Astrocyte of the cerebellum (primary cell): Measurements from ENCODE around the gene GALNT14.
"Not testable (repeated sequence)": the region's sequence is repeated elsewhere in the genome, so short reads cannot be mapped to it uniquely, and the experiment has no call there.

ENCODE experiments used
- DNase-seq: peaks from one replicate; pipeline ENCODE4 v3.0.0-alpha.2; 2011; ENCODE audit warnings: low read depth
- H3K4me3 ChIP-seq: 2 replicates; pipeline ENCODE4 v1.5.1; 2011; ENCODE audit warnings: mild to moderate bottlenecking, low read depth, low read length, moderate library complexity
- CTCF ChIP-seq: IDR thresholded peaks from 2 replicates; pipeline ENCODE4 v1.5.1; 2012; ENCODE audit warnings: low read length, low read depth, moderate library complexity, mild to moderate bottlenecking; ENCODE audit errors: missing control alignments
- in situ Hi-C: cut with HindIII; loops from 2 replicates; pipeline ENCODE4 v1.10.0; 2017; ENCODE audit warnings: low sequenced_read_pairs

GALNT14 gene

DNA sequence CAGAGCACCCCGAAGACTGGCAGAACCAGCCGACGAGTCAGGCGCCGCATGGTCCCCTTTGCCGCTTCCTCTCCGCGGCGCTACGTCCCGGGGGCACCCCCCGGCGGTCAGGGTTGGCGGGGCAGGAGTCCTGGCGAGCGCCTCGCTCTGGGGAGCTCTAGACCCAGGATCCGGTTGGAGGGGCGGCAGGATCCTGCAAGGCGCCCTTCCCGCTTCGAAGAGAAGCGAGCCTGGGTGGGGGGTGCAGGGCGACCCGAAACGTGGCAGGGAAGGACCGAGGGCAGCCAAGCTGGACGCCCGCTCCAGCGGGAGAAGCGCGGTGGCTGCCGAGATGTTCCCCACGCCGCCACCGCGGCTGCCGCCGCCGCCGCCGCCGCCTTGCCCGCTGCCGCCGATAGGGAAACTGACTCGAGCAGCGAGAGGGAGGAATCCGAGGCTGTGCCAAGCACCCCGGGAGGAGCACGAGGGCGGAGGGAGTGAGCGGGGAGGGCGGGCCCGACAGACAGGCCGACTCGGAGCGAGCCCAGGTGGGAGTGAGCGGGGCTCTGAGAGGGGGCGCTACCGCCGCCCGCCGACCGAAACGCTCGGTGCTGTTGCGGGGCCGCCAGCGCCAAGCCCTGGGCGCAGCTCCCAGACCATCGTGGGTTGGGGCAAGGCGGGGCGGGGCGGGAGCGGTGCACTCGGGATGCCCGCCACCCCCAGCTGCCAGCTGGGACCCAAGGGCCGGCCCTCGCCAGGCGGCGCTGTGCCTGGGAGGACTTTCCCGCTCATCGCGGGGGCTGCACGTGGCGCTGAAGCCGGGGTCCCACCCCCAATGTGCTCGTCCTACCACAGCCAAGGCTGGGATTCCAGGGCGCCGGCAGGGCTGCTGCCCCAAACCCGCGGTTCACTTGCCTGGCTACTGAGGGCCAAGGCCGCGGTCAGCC lies at the start of gene GALNT14:
TSS of gene GALNT14 (minus strand) at position 404 of the 926 bp plus-strand sequence. CDS start at position 50, 354 bp downstream.
- in situ Hi-C loops: no loop called here
- peak; percentile 30 for TF ChIP-seq CTCF
- peak within 1 kb of the TSS; percentile 44 for H3K4me3 ChIP-seq
- DNase-seq: no peak

DNA sequence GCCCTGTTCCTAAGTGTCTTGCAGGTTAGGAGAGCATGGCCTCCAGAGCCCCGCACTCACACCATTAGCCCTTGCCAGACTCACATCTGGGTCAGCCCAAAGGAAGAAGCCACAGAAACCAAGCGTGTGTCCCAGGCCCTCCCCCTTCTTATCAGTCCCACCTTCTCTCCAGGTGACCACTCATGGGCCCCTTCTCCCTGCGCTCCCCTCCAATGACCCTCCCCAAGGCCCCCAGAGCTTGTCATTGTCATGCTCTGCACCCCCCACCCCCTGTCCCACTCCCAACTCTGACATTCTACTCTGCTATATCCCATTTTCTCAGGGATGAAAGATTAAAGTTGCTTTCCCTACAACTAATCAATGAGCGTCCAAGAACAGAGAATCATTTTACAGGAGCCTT lies 48.9 kb upstream of the GALNT14 start:
- in situ Hi-C loops: no loop called here
- TF ChIP-seq CTCF: no peak
- H3K4me3 ChIP-seq: no peak overlapping the region
- no peak for DNase-seq

GRCh38 chr2:31183973-31184372 lies 45.7 kb upstream of the GALNT14 start:
- H3K4me3 ChIP-seq, DNase-seq, in situ Hi-C loops: not testable (repeated sequence)

DNA sequence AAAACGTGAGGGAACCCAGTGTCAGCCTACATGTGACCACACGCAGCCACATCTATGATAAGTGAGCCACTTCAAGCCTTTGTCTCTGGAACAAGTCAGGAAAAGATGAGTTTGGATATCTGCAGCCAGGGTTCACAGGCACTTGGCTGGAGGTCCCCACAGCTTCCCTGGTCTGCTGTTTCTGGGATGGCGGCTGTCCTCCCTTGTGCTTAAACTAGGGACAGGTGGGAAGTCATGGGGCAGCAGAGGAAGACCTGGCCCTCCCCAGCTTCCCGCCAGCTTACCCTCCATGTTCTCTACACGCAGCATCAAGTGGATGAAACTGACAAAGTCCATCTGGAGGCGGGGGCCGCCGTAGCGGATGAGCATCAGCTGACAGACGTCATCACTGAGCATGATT lies 38.5 kb upstream of the GALNT14 start:
- DNase-seq: no peak
- H3K4me3 ChIP-seq: no peak overlapping the region
- in situ Hi-C loops: no loop called here
- no peak for TF ChIP-seq CTCF

DNA sequence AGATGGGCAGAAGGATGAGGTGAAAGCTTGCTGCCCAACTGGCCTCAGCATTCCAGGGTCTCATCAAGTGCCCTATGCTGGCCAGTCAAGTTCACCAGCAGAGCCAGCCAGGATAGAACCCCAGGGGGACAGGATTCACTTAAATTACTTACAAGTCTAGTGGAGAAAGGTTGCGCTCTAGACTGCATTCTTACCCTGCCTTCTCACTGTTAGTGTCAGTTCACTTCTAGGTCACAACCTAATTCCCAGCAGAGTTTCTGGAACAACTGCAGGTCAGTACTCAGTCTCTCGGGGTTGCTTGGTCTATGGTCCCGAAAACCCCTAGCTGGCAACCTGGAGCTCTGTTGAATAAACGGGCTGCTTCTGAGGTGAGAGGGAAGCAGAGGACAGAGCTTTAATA lies 32.9 kb upstream of the GALNT14 start:
- TF ChIP-seq CTCF: no peak
- DNase-seq: no peak
- no peak overlapping the region for H3K4me3 ChIP-seq
- in situ Hi-C loops: no loop called here

DNA sequence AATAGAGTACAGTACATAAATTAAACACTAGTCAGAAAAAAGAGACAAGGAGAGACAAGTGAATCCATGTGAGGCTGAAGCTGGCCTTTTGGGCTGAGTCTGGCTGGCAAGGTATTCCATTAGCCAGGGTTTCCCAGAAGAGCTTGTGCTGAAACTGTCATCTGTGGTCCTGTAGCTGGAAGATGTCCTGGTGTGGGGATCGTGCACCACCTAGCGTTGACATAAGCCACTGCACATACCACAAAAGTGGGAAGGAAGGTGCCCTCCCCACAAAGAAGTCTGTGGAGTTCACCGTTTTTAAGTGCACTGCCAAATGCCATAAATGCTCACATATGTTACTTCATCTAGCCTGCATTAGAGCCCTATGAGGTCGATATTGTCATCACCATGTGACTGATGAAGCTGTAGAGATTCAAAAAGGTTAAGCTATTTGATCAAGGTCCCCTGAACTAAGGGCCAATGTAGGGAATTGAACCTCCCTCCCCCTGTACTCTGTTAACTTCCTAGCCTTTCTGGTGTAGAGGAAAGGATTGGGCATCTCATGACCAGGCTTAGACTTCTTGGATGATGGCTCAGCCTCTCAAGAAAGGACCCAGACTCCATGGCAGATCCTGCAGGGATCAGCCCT lies 31.9 kb upstream of the GALNT14 start:
- DNase-seq: peak; percentile 39
- in situ Hi-C loops: no loop called here
- TF ChIP-seq CTCF: peak; percentile 95
- H3K4me3 ChIP-seq: no peak overlapping the region

DNA sequence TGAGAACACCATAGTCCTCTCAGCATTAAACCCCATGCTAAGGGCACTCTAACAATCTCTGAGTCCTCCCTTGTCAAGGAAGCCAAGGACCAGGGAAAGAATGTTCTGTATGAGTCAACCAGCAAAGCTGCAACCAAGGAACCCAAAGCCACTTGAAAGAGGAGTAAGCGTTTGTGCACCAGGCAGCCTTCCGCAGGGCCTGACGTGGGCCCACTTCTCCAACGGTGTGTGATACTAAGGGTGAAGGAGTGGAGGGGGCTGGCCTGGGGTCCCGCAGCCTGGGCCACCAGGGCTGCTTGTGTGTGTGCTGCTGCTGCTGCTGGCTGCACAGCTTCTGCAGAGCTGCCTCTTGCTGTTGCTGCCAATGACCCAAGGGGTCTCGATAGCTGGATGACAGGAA lies 30.1 kb upstream of the GALNT14 start:
- DNase-seq: no peak
- in situ Hi-C loops: no loop called here
- TF ChIP-seq CTCF: no peak
- no peak overlapping the region for H3K4me3 ChIP-seq
